SU-DHL-6 (cell line): ENCODE measurements around the gene NPFFR1.

Experiments used
- EZH2phosphoT487 ChIP-seq: fragments of 200-600 bp; sonication (generic), shearing (Covaris generic); conservative IDR thresholded peaks from 2 replicates; pipeline ENCODE4 v1.6.1; 2018; ENCODE audit warnings: mild to moderate bottlenecking, antibody characterized with exemption, low read length, moderate library complexity, mixed read lengths
- TF ChIP-seq, protein P1 (sequence below): fragments of 200-600 bp; sonication (generic); IDR thresholded peaks from one replicate; pipeline ENCODE4 v1.5.1; 2017; ENCODE audit warnings: antibody characterized with exemption, mild to moderate bottlenecking, low read length, moderate library complexity; ENCODE audit not compliant: insufficient read depth, poor library complexity, severe bottlenecking

DNA sequence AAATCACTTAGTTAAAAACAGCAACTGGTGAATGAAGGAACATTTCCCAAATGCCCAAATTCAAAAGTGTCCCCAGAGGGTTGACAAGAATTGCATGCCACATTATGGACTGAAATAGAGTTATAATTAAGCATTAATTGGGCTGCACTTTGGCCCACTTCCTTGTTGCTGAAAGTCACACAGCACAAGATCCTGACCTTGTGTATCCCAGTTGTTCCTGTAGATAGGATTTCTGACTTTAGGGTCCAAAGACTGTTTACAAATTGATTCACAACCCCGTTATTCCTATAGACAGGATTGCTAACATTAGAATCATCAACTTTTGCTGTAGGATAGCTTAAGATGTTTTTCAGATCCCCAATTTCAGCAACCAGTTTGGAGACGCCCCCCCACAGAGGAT, 31.5 kb upstream of the NPFFR1 start:
- TF ChIP-seq, protein P1, sequence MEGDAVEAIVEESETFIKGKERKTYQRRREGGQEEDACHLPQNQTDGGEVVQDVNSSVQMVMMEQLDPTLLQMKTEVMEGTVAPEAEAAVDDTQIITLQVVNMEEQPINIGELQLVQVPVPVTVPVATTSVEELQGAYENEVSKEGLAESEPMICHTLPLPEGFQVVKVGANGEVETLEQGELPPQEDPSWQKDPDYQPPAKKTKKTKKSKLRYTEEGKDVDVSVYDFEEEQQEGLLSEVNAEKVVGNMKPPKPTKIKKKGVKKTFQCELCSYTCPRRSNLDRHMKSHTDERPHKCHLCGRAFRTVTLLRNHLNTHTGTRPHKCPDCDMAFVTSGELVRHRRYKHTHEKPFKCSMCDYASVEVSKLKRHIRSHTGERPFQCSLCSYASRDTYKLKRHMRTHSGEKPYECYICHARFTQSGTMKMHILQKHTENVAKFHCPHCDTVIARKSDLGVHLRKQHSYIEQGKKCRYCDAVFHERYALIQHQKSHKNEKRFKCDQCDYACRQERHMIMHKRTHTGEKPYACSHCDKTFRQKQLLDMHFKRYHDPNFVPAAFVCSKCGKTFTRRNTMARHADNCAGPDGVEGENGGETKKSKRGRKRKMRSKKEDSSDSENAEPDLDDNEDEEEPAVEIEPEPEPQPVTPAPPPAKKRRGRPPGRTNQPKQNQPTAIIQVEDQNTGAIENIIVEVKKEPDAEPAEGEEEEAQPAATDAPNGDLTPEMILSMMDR, result no peak
- TF ChIP-seq EZH2phosphoT487, result no peak
